Right renal pelvis (tissue), 4 donors: ENCODE results near the gene GAL3ST3. TPM values are rescaled to one million over a fixed set of nuclear protein-coding genes. Genes with fewer than 3 reads are reported as not detected.
A peak's percentile ranks its signal among the peaks of the same experiment; 100 is the strongest.
"Not testable (repeated sequence)": the region's sequence is repeated elsewhere in the genome, so short reads cannot be mapped to it uniquely, and the experiment has no call there.

Experiments
- DNase-seq, 4 donors: peaks; one replicate each; pipeline ENCODE4 v3.0.0-alpha.2; 2013; ENCODE audit warnings: low read depth in 4 of 4, low spot score in 3 of 4, missing footprints in 1 of 4
- polyA plus RNA-seq, 4 donors: library from polyadenylated mRNA; unstranded; fragments of 120-200 nt; gene quantifications; one replicate each; pipeline ENCODE4 v1.2.1, GENCODE V29; 2013; ENCODE audit not compliant: insufficient read length in 4 of 4

GAL3ST3 gene
- polyA plus RNA-seq, 4 donors, result 4.8 to 7.4 (median 5.2) TPM

DNA sequence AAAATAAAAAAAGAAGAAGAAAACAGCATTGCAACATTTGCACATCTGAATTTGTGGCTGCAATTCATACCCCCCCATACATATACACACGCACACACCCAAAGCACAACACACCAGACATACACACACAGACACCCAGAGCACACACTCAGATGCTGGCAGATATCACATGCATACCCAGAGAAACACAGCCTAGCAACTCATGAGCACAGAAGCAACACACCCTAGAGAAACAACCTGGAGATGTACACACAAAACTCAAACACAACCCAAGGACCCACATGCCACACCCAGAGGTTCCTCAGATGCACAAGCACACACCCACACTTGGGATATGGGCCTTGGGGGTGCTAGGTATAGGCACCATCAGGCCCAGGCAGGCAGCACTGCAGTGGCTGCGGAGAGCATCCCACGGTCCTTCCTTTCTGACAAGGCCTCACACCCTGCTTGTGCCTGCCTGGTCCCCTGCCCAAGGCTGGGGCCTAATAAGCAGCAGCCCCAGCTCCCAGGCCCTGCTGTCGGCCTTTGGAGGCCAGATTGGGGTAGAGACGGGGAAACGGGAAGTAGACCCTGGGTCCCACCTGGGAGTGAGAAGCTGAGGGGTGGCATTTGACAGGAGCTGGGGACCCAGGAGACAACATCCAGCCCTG lies 34.0 kb downstream of the GAL3ST3 start:
- no peak for DNase-seq

- no peak for DNase-seq
Observed at GRCh38 chr11:66013762-66014100, 35.2 kb downstream of the GAL3ST3 start.

DNA sequence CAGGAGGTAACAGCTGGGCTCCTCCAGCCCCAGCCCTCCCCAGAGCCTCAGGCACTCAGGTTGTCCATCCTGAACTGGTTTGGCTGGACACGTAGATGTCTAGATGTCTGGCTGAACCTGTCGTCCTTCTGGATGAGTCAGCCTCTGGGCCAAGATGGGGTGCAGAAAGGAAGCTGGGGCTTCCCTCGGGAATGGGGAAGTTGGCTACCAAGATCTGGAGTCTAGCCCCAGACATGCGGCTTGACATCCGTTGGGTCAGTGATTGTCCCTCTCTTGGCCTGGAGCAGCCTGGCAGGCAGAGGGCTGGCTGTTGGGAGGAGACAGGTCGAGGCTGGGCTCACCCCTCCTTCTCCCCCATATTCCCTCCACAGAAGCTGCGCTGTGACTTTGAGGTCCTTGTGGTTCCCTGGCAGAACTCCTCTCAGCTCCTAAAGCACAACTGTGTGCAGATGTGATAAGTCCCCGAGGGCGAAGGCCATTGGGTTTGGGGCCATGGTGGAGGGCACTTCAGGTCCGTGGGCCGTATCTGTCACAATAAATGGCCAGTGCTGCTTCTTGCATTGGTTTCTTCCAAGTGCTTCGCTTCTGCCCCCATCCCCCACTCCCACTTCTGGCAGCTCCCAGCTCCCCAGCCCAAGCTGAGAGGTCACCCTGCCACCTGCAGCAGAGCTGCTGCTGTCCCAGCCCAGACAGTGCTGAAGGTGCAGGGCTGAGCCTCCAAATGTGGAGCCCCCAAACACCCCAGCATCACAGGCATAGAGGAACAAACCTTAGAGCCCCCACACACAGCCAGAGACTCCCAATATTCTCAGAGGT lies 35.8 kb downstream of the GAL3ST3 start:
- DNase-seq, result no peak

DNA sequence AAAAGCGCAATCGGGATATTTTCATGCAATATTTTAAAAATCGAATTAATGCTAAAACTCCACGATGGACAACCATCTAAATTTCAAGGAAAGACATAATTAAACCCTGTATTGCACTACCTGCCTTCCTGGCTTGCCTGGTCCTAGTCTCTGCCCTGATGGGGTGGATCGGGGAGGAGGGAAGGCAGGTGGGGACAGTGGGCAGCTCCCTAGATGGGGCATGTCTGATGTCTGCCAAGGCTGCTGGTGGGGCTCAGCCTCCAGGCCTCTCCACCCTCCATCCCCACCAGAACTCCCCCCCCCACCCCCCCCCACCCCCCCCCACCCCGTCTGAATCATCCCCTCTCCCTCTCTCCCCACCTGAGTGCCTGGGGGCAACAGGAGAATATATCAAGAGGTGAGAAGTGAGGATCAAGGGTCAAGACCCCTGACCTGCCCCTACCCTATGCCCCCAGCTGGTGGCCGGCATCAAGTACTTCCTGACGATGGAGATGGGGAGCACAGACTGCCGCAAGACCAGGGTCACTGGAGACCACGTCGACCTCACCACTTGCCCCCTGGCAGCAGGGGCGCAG lies 36.5 kb downstream of the GAL3ST3 start:
- DNase-seq, result no peak

- no peak for DNase-seq
Observed at GRCh38 chr11:66011785-66012303, 37.1 kb downstream of the GAL3ST3 start, which contains the start of gene CST6. Gene CST6, plus strand, starts transcription at chr11:66012008. Its CDS starts 37 bp downstream, at chr11:66012045.

GRCh38 chr11:66011239-66011784 lies 37.6 kb downstream of the GAL3ST3 start:
- DNase-seq, result peak in 1 of 4 donors; percentile 8

- not testable (repeated sequence) for DNase-seq
Observed at GRCh38 chr11:66010036-66010435, 38.9 kb downstream of the GAL3ST3 start.

- DNase-seq, result no peak
Observed at GRCh38 chr11:66008468-66009101, 40.4 kb downstream of the GAL3ST3 start.

DNA sequence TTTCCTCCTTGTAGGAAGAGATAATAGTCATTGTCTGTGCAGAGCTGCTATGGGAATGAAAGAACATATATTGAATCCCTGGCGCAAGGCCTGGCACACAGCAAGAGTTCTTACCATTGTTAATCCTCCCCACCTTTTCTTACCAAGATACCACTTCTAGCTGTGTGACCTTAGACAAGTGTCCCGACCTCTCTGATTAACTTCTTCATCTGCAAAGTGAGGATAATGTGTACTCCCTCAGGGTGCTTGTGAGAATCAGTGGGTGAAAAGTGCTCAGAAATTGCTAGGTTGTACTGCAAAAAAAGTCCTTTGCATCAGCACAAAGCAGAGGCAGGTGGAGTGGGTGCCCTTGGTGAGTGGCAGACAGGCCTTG lies 40.9 kb downstream of the GAL3ST3 start:
- DNase-seq, result no peak

DNA sequence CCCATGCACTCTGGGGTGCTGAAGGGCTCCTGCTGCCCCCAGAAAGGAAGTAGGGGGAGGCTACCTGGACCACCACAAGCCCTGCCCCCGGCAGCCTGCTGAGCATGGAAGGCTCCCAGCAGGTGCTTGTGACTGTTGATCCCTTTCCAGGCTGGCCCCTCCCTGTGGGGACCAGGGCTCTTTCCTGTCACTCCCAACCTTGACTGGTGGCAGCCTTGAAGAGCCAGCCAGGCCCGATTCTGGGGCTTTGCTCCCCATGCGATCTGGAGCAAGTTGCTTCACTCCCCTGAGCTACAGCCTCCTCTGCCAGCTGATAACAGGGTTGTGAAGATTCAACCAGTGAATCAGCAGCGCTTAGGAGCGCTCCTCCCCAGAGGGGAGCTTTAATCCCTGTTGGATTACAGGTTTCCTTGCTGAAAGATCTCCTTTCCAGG lies 41.7 kb downstream of the GAL3ST3 start:
- no peak for DNase-seq

DNA sequence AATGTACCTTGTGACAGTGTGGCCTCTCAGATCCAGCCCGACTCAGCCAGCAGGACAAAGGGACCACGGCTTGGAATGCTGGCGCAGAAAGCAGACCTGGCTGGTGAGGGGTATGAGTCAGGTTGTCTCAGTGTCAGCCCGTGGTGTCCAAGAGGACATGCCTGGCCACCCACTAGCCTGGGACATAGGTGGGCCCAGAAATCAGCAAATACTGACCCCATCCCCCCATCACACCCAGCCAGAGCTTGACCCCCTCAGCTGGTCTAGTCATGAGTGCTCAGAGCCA lies 42.1 kb downstream of the GAL3ST3 start:
- no peak for DNase-seq

DNA sequence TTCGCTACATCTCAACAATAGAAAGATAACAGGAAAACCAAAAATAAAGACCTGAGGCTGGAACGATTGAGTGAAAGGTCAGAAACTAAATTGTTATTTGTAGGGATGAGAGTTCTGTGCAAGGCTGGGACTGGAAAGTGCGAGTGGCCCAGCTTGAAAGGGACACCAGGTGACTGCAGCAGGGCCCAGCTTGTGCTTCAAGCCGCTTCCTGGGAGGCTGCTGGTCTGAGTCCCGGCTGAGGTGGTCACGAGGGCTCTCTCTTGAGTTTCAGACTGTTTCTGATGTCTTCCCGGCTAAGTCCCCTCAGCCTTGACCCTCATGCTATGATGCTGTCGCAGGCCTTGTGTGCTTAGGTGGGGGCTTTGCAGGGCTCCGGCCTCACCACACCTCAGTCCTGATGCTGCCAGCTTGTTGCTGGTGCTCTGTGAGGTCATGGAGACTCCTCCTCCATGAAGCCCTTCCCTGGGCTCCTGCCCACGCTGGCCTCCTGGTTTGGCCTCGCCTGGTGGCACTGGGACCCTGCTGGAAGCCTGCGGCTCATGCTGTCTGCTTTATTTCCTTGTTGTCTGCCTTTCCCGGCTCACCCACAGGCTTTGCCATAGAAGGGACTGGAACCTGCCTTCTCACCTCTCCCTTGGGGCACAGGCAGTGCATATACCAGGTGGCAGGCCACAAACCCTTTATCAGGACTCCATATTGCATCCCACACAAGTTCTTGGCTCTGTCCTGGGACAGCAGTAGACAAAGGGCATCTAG lies 42.6 kb downstream of the GAL3ST3 start:
- DNase-seq, result no peak

- DNase-seq, result no peak
Observed at GRCh38 chr11:66004186-66004585, 44.8 kb downstream of the GAL3ST3 start.

- DNase-seq, result no peak
Observed at GRCh38 chr11:66003291-66003690, 45.7 kb downstream of the GAL3ST3 start.

GRCh38 chr11:66002648-66003225 lies 46.2 kb downstream of the GAL3ST3 start:
- no peak for DNase-seq

DNA sequence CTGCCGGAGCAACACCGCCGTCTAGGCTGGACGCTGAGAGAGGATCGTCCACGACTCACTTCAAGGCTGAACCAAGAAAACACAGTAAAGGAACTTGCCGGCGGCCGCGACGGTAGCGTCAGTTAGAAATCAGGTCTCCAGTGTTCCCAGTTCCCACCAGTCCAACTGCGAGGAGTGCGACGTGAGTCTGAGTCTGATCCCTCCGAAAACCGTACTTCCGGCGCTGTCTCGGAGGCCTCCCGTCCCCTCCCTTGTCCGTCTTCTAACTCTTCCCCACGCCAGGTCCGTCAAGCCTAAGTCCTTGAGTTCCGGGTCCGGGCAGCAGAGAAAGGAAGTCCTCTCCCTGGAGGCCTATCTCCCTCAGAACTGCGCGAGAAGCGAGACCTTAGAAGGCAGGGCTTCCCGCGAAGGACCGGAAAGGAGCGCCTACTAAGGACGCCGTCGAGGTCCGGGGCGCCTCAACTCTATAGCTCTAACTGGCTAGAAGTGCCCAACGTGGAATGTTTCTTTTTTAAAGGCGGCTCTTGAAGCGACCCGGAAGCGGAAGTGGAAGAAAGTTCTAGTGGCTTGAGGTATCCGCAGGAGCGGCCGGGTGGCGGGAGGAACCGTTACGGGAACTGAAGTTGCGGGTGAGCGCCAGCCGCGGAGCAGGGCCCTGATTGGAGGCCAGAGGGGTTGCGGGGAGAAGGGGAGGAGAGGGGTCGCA lies 46.9 kb downstream of the GAL3ST3 start, which contains the start of the genes BANF1 and EIF1AD:
Gene BANF1 (plus strand): TSS at position 562 of the 706 bp plus-strand sequence. CDS start 748 bp downstream, outside the sequence.
Gene EIF1AD (minus strand): TSS at position 216 of the 706 bp plus-strand sequence. CDS start 1,768 bp downstream, outside the sequence.
- DNase-seq, result peak; percentile 96 to 99 (median 96)

DNA sequence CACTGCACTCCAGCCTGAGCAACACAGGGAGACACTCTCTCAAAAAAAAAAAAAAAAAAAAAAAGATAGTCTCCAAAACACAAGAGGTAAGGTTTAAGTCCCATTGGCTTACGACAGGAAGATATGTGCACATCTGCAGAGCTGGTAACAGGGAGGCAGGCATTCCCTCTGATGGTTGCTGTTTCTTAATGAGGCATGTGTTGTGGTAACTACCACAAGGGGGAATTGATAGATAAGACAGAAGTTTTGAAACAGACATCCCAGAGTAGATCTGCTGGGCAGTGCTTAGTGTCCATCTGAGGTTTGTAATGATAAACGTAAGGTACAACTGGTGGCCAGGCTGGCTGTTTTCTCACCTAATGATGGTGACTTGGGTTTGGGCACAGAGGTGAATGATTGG lies 51.7 kb downstream of the GAL3ST3 start:
- DNase-seq, result no peak

- no peak for DNase-seq
Observed at GRCh38 chr11:65992056-65992455, 56.9 kb downstream of the GAL3ST3 start.
